Activated CD4-positive, alpha-beta T cell treated with anti-CD3 and anti-CD28 coated beads, Interleukin-2, amount 10 ng/mL, durations not matched to agents 7 days and 5 days (primary cell): ENCODE results near the gene FTCD. TPM values are rescaled to one million over a fixed set of nuclear protein-coding genes. Genes with fewer than 3 reads are reported as not detected.

Experiments
- CTCF ChIA-PET: fragments of 350-600 bp; sonication (Branson Sonifier 250); formaldehyde crosslinking; loops from one replicate; lab custom pipeline; 2021; ENCODE audit warnings: antibody characterized with exemption; lab: Charles Lee
- POLR2A ChIA-PET: fragments of 350-600 bp; sonication (Branson Sonifier 250); formaldehyde crosslinking; loops from one replicate; lab custom pipeline; 2021; ENCODE audit warnings: antibody characterized with exemption; lab: Charles Lee
- DNase-seq: peaks from one replicate; pipeline ENCODE4 v3.0.0-alpha.2; 2020
- H3K27ac Mint-ChIP-seq: one replicate; pipeline ENCODE4 v1.8.0; 2021; ENCODE audit warnings: mild to moderate bottlenecking, moderate library complexity, mixed read lengths
- H3K27me3 Mint-ChIP-seq: one replicate; pipeline ENCODE4 v1.8.0; 2021; ENCODE audit warnings: mixed read lengths
- H3K36me3 Mint-ChIP-seq: one replicate; pipeline ENCODE4 v1.8.0; 2021; ENCODE audit warnings: low read depth, mixed read lengths
- H3K4me1 Mint-ChIP-seq: one replicate; pipeline ENCODE4 v1.8.0; 2021; ENCODE audit warnings: mixed read lengths
- H3K4me3 Mint-ChIP-seq: one replicate; pipeline ENCODE4 v1.8.0; 2021; ENCODE audit warnings: mild to moderate bottlenecking, moderate library complexity, mixed read lengths
- H3K9me3 Mint-ChIP-seq: one replicate; pipeline ENCODE4 v1.8.0; 2021; ENCODE audit warnings: mixed read lengths
- total RNA-seq, 2 experiments: library from RNA; stranded (reverse); gene quantifications; one replicate each; pipeline ENCODE4 v1.2.3, GENCODE V29; 2021

Gene FTCD
- total RNA-seq, 2 experiments from 2014 or later: not detected

DNA sequence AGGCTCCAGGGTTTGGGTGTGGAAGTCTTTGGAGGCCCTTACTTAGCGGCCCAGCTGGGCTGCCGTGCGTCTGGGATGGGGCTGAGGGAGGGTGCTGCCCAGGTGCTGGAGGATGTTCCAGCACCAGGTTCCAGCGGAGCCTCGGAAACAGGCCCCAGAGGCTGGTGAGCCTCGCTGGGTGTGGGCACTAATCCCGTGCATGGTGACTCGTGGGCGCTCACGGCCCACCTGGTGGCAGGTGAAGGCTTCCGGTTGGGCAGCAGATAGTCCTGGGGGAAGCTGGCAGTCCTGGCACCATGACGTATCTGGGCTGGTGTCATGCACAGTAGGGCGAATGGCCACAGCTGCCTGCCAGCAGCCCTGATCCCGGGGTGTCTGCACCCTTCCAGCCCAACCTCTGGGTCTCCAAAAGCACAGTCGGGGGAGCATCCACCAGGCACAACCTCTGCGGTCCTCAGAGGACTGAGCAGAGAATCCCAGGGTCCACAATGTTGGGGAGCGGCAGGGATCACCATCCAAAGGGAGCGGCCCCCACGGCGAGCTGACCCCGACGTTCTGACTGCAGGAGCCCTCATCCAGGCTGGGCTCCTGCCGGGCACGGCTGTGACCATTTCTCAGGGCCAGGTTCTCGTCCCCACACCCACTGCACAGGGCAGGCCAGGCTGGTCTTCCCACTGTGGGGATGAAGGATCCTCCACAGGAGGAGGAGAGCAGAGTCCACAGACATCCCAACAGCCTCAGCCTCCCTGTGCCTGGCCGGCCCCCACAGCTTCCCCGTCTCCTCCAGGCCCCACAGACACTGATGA is 25.3 kb downstream of the FTCD start:
- Mint-ChIP-seq H3K36me3 (no peaks in the 10 kb centered on the region), H3K9me3 (no peaks in the 10 kb centered on the region), H3K4me3 (no peak overlapping the region), H3K27me3 (no peaks in the 10 kb centered on the region), H3K4me1 (no peaks in the 10 kb centered on the region), H3K27ac (no peak overlapping the region)
- ChIA-PET POLR2A (no interaction called here), CTCF (no interaction called here)
- no peak for DNase-seq

GRCh38 chr21:46128933-46129571 is 26.3 kb downstream of the FTCD start:
- H3K4me1 Mint-ChIP-seq: no peaks in the 10 kb centered on the region
- H3K4me3 Mint-ChIP-seq: no peak overlapping the region
- ChIA-PET CTCF (no interaction called here), POLR2A (no interaction called here)
- H3K9me3 Mint-ChIP-seq: no peaks in the 10 kb centered on the region
- no peaks in the 10 kb centered on the region for H3K36me3 Mint-ChIP-seq
- no peak overlapping the region for H3K27ac Mint-ChIP-seq
- DNase-seq: no peak
- no peaks in the 10 kb centered on the region for H3K27me3 Mint-ChIP-seq

- CTCF ChIA-PET: no interaction called here
- H3K4me3 Mint-ChIP-seq: no peak overlapping the region
- POLR2A ChIA-PET: no interaction called here
Observed at GRCh38 chr21:46128106-46128932, 27.1 kb downstream of the FTCD start.

GRCh38 chr21:46127239-46128105 is 27.9 kb downstream of the FTCD start:
- no peak for DNase-seq
- no peaks in the 10 kb centered on the region for H3K9me3 Mint-ChIP-seq
- ChIA-PET CTCF (interaction anchor here (1.1 kb wide), 1 partner anchor 26 kb away, joined by 3 read pairs; no protein-coding TSS in a partner anchor), POLR2A (no interaction called here)
- H3K27ac Mint-ChIP-seq: no peak overlapping the region
- H3K4me3 Mint-ChIP-seq: no peak overlapping the region
- H3K36me3 Mint-ChIP-seq: no peaks in the 10 kb centered on the region
- H3K27me3 Mint-ChIP-seq: no peaks in the 10 kb centered on the region
- H3K4me1 Mint-ChIP-seq: no peaks in the 10 kb centered on the region

More at GRCh38 chr21:46128106-46128932, 27.1 kb downstream of the FTCD start:
- Mint-ChIP-seq H3K27ac (no peak overlapping the region), H3K4me1 (no peaks in the 10 kb centered on the region), H3K36me3 (no peaks in the 10 kb centered on the region), H3K27me3 (no peaks in the 10 kb centered on the region), H3K9me3 (no peaks in the 10 kb centered on the region)
- no peak for DNase-seq

DNA sequence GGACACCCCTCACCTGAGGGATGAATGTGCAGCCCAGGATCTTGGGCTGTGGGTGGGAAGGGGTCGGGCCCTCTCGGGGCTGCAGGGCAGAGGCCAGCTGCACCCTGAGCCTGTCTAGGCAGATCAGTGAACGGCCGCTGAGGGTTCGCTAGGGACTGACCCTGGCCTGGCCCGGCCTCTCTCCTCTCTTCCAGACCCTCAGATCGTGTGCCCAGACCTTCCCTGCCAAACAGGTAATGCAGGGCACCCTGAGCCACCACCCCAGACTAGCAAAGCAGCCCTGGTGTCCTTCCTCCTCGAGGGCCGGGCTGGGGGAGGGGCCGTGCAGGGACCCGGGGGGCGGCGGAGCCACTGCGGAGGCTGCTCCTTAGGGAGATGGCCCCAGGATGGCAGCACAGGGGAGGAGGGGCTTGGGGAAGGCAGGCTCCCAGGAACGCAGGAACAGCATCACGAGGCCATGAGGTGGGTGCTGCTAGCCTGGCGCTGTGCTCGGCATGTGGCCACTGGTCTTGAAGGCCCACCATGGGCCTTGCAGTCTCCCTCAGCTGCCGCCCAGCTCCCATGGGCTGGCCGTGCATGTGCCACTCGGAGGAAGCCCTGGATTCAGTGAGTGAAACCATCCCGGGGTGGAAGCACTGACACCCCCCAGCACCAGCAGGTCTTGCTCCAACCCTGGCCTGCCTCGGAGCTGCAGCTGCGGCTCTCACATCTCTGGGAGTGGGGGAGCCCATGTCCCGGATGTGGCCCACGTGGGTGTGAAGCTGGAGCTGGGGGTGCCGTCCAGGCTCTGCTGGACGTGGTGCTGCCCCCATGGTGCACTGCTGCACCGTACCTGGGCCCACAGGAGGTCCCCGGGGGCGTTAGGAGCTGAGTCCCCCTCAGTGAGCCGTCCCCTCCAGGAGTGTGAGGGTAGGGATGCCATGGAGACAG is 28.8 kb downstream of the FTCD start:
- Mint-ChIP-seq H3K4me3 (no peak overlapping the region), H3K27me3 (no peaks in the 10 kb centered on the region), H3K9me3 (no peaks in the 10 kb centered on the region), H3K36me3 (no peaks in the 10 kb centered on the region), H3K27ac (no peak overlapping the region), H3K4me1 (no peaks in the 10 kb centered on the region)
- DNase-seq: no peak
- ChIA-PET CTCF (interaction anchor here (1.1 kb wide), 1 partner anchor 27 kb away, joined by 3 read pairs; no protein-coding TSS in a partner anchor), POLR2A (no interaction called here)

GRCh38 chr21:46125846-46126301 is 29.5 kb downstream of the FTCD start:
- no peaks in the 10 kb centered on the region for H3K4me1 Mint-ChIP-seq
- no peaks in the 10 kb centered on the region for H3K9me3 Mint-ChIP-seq
- H3K27me3 Mint-ChIP-seq: no peaks in the 10 kb centered on the region
- H3K4me3 Mint-ChIP-seq: no peak overlapping the region
- DNase-seq: no peak
- CTCF ChIA-PET: no interaction called here
- POLR2A ChIA-PET: no interaction called here
- H3K27ac Mint-ChIP-seq: no peak overlapping the region
- H3K36me3 Mint-ChIP-seq: no peaks in the 10 kb centered on the region

- Mint-ChIP-seq H3K9me3 (no peaks in the 10 kb centered on the region), H3K4me1 (no peaks in the 10 kb centered on the region), H3K27me3 (no peaks in the 10 kb centered on the region), H3K4me3 (no peak overlapping the region), H3K27ac (no peak overlapping the region), H3K36me3 (no peaks in the 10 kb centered on the region)
- no peak for DNase-seq
- ChIA-PET POLR2A (no interaction called here), CTCF (no interaction called here)
Observed at GRCh38 chr21:46124926-46125845, 30.2 kb downstream of the FTCD start.

- POLR2A ChIA-PET: no interaction called here
- Mint-ChIP-seq H3K4me1 (no peaks in the 10 kb centered on the region), H3K9me3 (no peaks in the 10 kb centered on the region), H3K4me3 (no peak overlapping the region), H3K27me3 (no peaks in the 10 kb centered on the region), H3K27ac (no peak overlapping the region), H3K36me3 (no peaks in the 10 kb centered on the region)
- CTCF ChIA-PET: no interaction called here
- no peak for DNase-seq
Observed at GRCh38 chr21:46124083-46124925, 31.1 kb downstream of the FTCD start.

- ChIA-PET CTCF (no interaction called here), POLR2A (no interaction called here)
- H3K27ac Mint-ChIP-seq: no peak overlapping the region
- H3K4me1 Mint-ChIP-seq: no peaks in the 10 kb centered on the region
- no peak overlapping the region for H3K4me3 Mint-ChIP-seq
- no peaks in the 10 kb centered on the region for H3K27me3 Mint-ChIP-seq
- H3K9me3 Mint-ChIP-seq: no peaks in the 10 kb centered on the region
- no peaks in the 10 kb centered on the region for H3K36me3 Mint-ChIP-seq
- DNase-seq: no peak
Observed at GRCh38 chr21:46122758-46123683, 32.4 kb downstream of the FTCD start.
